C1 segment of cervical spinal cord (tissue), 14 donors: ENCODE results near the gene SLC12A6.
"Not testable (repeated sequence)": the region's sequence is repeated elsewhere in the genome, so short reads cannot be mapped to it uniquely, and the experiment has no call there.

Experiments used
- DNase-seq, 14 donors: peaks; one replicate each; lab custom pipeline; 2025; lab: John Stamatoyannopoulos, UW

SLC12A6 gene

GRCh38 chr15:34358367-34358766 is 20.8 kb upstream of the SLC12A6 start:
- no peak for DNase-seq

- DNase-seq, result no peak
Observed at GRCh38 chr15:34357653-34358052, 20.1 kb upstream of the SLC12A6 start.

- DNase-seq, result no peak
Observed at GRCh38 chr15:34355241-34355640, 17.7 kb upstream of the SLC12A6 start.

- no peak for DNase-seq
Observed at GRCh38 chr15:34354286-34354685, 16.7 kb upstream of the SLC12A6 start.

GRCh38 chr15:34353627-34354026 is 16.0 kb upstream of the SLC12A6 start:
- no peak for DNase-seq

GRCh38 chr15:34352996-34353395 is 15.4 kb upstream of the SLC12A6 start:
- DNase-seq, result not testable (repeated sequence)

- no peak for DNase-seq
Observed at GRCh38 chr15:34349769-34350168, 12.2 kb upstream of the SLC12A6 start.

- no peak for DNase-seq
Observed at GRCh38 chr15:34348735-34349300, 11.2 kb upstream of the SLC12A6 start.

GRCh38 chr15:34347951-34348638 is 10.5 kb upstream of the SLC12A6 start:
- no peak for DNase-seq

GRCh38 chr15:34342737-34343575 is 5.4 kb upstream of the SLC12A6 start, which contains the start of the genes NOP10 and NUTM1:
NOP10 (minus strand) TSS chr15:34343136; CDS start chr15:34343073, 63 bp downstream.
NUTM1 (plus strand) TSS chr15:34343315; CDS start chr15:34343697, 382 bp downstream.
- peak; percentile 53 to 94 (median 88) for DNase-seq

- not testable (repeated sequence) for DNase-seq
Observed at GRCh38 chr15:34342213-34342736, 4.7 kb upstream of the SLC12A6 start.

GRCh38 chr15:34341381-34342212 is 4.0 kb upstream of the SLC12A6 start:
- DNase-seq, result no peak

- no peak for DNase-seq
Observed at GRCh38 chr15:34339946-34340345, 2.4 kb upstream of the SLC12A6 start.

GRCh38 chr15:34338347-34338746 is 766 bp upstream of the SLC12A6 start:
- no peak for DNase-seq

- DNase-seq, result peak in 5 of 14 donors; percentile 48 to 71 (median 55)
Observed at GRCh38 chr15:34336991-34337556, 507 bp downstream of the SLC12A6 start.

GRCh38 chr15:34336231-34336990 is 1.2 kb downstream of the SLC12A6 start:
- peak in 1 of 14 donors; percentile 10 for DNase-seq

GRCh38 chr15:34335176-34336032 is 2.2 kb downstream of the SLC12A6 start:
- no peak for DNase-seq

- DNase-seq, result no peak
Observed at GRCh38 chr15:34334672-34335071, 2.9 kb downstream of the SLC12A6 start.

- no peak for DNase-seq
Observed at GRCh38 chr15:34332553-34333120, 4.9 kb downstream of the SLC12A6 start.
